Transverse colon (tissue), 4 donors: ENCODE measurements around the gene SCAPER. TPM values are rescaled to one million over a fixed set of nuclear protein-coding genes. Genes with fewer than 3 reads are reported as not detected.
"Not testable (repeated sequence)": the region's sequence is repeated elsewhere in the genome, so short reads cannot be mapped to it uniquely, and the experiment has no call there.

Experiments used
- DNase-seq: peaks from one replicate; pipeline ENCODE4 v3.0.0-alpha.2; 2019
- H3K27ac ChIP-seq, 4 donors: fragments of 200-600 bp; sonication (generic); 2 replicates each; pipeline ENCODE4 v1.5.1; 2016 to 2018; ENCODE audit warnings: inconsistent platforms in 4 of 4
- H3K27me3 ChIP-seq: fragments of 200-600 bp; sonication (generic); 2 replicates; pipeline ENCODE4 v1.5.1; 2017; ENCODE audit warnings: inconsistent platforms
- H3K36me3 ChIP-seq, 4 donors: fragments of 200-600 bp; sonication (generic); 2 replicates each; pipeline ENCODE4 v1.5.1; 2017 to 2019; ENCODE audit warnings: inconsistent platforms in 4 of 4
- H3K4me1 ChIP-seq, 4 donors: fragments of 200-600 bp; sonication (generic); 2 replicates each; pipeline ENCODE4 v1.5.1; 2017 to 2020; ENCODE audit warnings: inconsistent platforms in 4 of 4
- H3K4me3 ChIP-seq, 4 donors: fragments of 200-600 bp; sonication (generic); 1 replicate in 1 of 4; 2 replicates in 3 of 4; pipeline versions ENCODE4 v1.5.1 to v1.6.1; 2017 to 2019; ENCODE audit warnings: inconsistent platforms in 4 of 4
- H3K9me3 ChIP-seq, 2 donors: fragments of 200-600 bp; sonication (generic); 2 replicates each; pipeline ENCODE4 v1.5.1; 2017 to 2019; ENCODE audit warnings: inconsistent platforms in 2 of 2
- CTCF ChIP-seq, 5 experiments: fragments of 200-600 bp in 3 of 5; fragments of 450-650 bp in 2 of 5; sonication (generic) in 3 of 5; IDR thresholded peaks; 1 replicate in 2 of 5; 2 replicates in 3 of 5; pipeline ENCODE4 v1.5.1; 2016 to 2017; ENCODE audit warnings: antibody characterized with exemption in 5 of 5, inconsistent platforms in 3 of 5, mild to moderate bottlenecking in 2 of 5, moderate library complexity in 1 of 5
- EP300 ChIP-seq: sonication (generic); formaldehyde crosslinking; IDR thresholded peaks from one replicate; pipeline ENCODE4 v1.6.1; 2017; ENCODE audit warnings: antibody characterized with exemption, low read depth
- POLR2A ChIP-seq: fragments of 450-650 bp; IDR thresholded peaks from one replicate; pipeline ENCODE4 v1.6.1; 2016; ENCODE audit warnings: antibody characterized with exemption, mild to moderate bottlenecking, moderate library complexity
- POLR2AphosphoS5 ChIP-seq, 3 donors: sonication (generic); formaldehyde crosslinking; IDR thresholded peaks; one replicate each; pipeline ENCODE4 v1.6.1; 2016; ENCODE audit warnings: antibody characterized with exemption in 3 of 3
- WGBS, 2 donors: methylation state at CpG; one replicate each; pipeline ENCODE4 v1.1.5; 2018; ENCODE audit warnings: low coverage in 1 of 2; 5-methylcytosine and 5-hydroxymethylcytosine counted together
- in situ Hi-C, 4 donors: fragments of 200-750 bp; cut with MboI; loops; one replicate each; pipeline versions ENCODE4 v1.15.0 to v1.15.1; 2017; ENCODE audit warnings: low sequenced_read_pairs in 3 of 4, low pct_ligation_motif_present in 1 of 4, low pct_unique_long_range_greater_than_20kb in 1 of 4
- intact Hi-C: fragments of 100-400 bp; cut with DNase I; formaldehyde crosslinking; loops from one replicate; pipeline ENCODE4 v1.15.1; 2023; ENCODE audit warnings: low total_unique reads
- total RNA-seq, 4 donors: library from RNA; depleted of rRNA; stranded (reverse); fragments of >200 nt; gene quantifications; one replicate each; pipeline ENCODE4 v1.1.0, GENCODE V29; 2016

The SCAPER gene
- total RNA-seq, 4 donors from 2014 or later, result 31.8 to 121 (median 48.7) TPM

GRCh38 chr15:76711351-76711827 lies 193.8 kb downstream of the SCAPER start:
- H3K36me3 ChIP-seq, result no peaks in the 10 kb centered on the region
- H3K27me3 ChIP-seq, result no peaks in the 10 kb centered on the region
- 69 to 84% methylated on average over 2 of the region's 2 CpGs for WGBS, 2 donors
- TF ChIP-seq CTCF (IDR thresholded peaks at IDR 0.05), result no peak
- TF ChIP-seq EP300, result no peak
- TF ChIP-seq POLR2AphosphoS5 (IDR thresholded peaks at IDR 0.05), result no peak
- TF ChIP-seq POLR2A, result no peak
- H3K27ac ChIP-seq, result no peak overlapping the region
- no peak overlapping the region for H3K4me3 ChIP-seq
- peaks cover under 1 to 2% of the 10 kb centered on the region in 2 donors for H3K9me3 ChIP-seq
- in situ Hi-C loops (no loop called here), intact Hi-C loops (no loop called here)
- no peak for DNase-seq
- H3K4me1 ChIP-seq, result no peaks in the 10 kb centered on the region

GRCh38 chr15:76704032-76704431 lies 201.1 kb downstream of the SCAPER start:
- H3K9me3 ChIP-seq, H3K27ac ChIP-seq, intact Hi-C loops, in situ Hi-C loops, H3K27me3 ChIP-seq, H3K4me1 ChIP-seq, DNase-seq, H3K36me3 ChIP-seq, H3K4me3 ChIP-seq: not testable (repeated sequence)
- 87% methylated on average over 1 of the region's 1 CpG; no CpG with 5 or more reads in 1 of the 2 donors for WGBS, 2 donors

- H3K36me3 ChIP-seq, result no peaks in the 10 kb centered on the region
- in situ Hi-C loops, result loop anchor here in 1 of 4 donors (10.0 kb wide), 1 partner anchor 62 kb away; no protein-coding TSS in a partner anchor
Observed at GRCh38 chr15:76696840-76697239, 208.3 kb downstream of the SCAPER start.

GRCh38 chr15:76692546-76692945 lies 212.6 kb downstream of the SCAPER start:
- H3K36me3 ChIP-seq, H3K4me3 ChIP-seq, H3K27ac ChIP-seq, intact Hi-C loops, H3K27me3 ChIP-seq, DNase-seq, H3K9me3 ChIP-seq, H3K4me1 ChIP-seq: not testable (repeated sequence)
- in situ Hi-C loops, result loop anchor here in 1 of 4 donors (10.0 kb wide), 1 partner anchor 58 kb away; no protein-coding TSS in a partner anchor
- 97 to 100% methylated on average over 1 of the region's 1 CpG for WGBS, 2 donors

More at GRCh38 chr15:76696840-76697239, 208.3 kb downstream of the SCAPER start:
- H3K4me1 ChIP-seq, result peaks cover 0 to 3% (median 0%) of the 10 kb centered on the region in 4 donors
- H3K27ac ChIP-seq, result no peak overlapping the region
- no peaks in the 10 kb centered on the region for H3K9me3 ChIP-seq
- no peaks in the 10 kb centered on the region for H3K27me3 ChIP-seq
- no peak for DNase-seq
- intact Hi-C loops, result no loop called here
- H3K4me3 ChIP-seq, result no peak overlapping the region
- no peak for TF ChIP-seq CTCF (IDR thresholded peaks at IDR 0.05)
- no peak for TF ChIP-seq POLR2AphosphoS5 (IDR thresholded peaks at IDR 0.05)

GRCh38 chr15:76687592-76687991 lies 217.5 kb downstream of the SCAPER start:
- intact Hi-C loops, H3K4me3 ChIP-seq, H3K27ac ChIP-seq, H3K27me3 ChIP-seq, H3K4me1 ChIP-seq, in situ Hi-C loops, DNase-seq, H3K36me3 ChIP-seq, H3K9me3 ChIP-seq: not testable (repeated sequence)
- whole genome bisulfite sequencing, 2 donors, result 80 to 99% methylated on average over 3 to 4 of the region's 4 CpGs

GRCh38 chr15:76684002-76684401 lies 221.1 kb downstream of the SCAPER start:
- Histone ChIP-seq H3K9me3 (no peaks in the 10 kb centered on the region), H3K27ac (no peak overlapping the region), H3K4me3 (no peak overlapping the region), H3K27me3 (no peaks in the 10 kb centered on the region), H3K4me1 (no peaks in the 10 kb centered on the region), H3K36me3 (no peaks in the 10 kb centered on the region)
- intact Hi-C loops (no loop called here), in situ Hi-C loops (no loop called here)
- 94 to 100% methylated on average over 2 of the region's 2 CpGs for WGBS, 2 donors
- TF ChIP-seq POLR2A (no peak), EP300 (no peak), CTCF (IDR thresholded peaks at IDR 0.05) (no peak), POLR2AphosphoS5 (IDR thresholded peaks at IDR 0.05) (no peak)
- no peak for DNase-seq
